ENCODE measurements around the gene ATG10. TPM values are rescaled to one million over a fixed set of nuclear protein-coding genes. Genes with fewer than 3 reads are reported as not detected.

Gene ATG10
- total and polyA plus RNA-seq, 2 of the 8 experiments (the other 6 are each of a cell fraction or from before 2014, with no cell fraction given) = 3.7 to 8.8 TPM

DNA sequence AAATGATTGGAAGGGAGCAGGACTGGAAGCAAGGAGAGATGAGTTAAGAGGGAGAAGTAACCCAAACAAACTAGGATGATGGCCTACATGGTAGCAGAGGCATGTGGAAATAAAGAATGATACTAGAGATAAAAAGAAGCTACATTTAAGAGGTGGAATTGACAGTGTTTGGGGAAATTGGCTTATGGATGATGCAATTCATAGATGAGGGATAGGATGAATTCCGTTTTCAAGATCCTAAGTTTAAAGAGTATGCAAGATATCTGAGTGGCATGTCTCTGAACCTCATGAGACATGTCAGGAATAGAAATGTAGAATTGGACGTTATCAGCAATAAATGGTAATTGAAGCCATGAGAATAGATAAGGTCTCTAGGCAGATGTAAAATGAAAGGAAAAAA is 232.7 kb downstream of the ATG10 start (continued):
- TF ChIP-seq, protein P1, sequence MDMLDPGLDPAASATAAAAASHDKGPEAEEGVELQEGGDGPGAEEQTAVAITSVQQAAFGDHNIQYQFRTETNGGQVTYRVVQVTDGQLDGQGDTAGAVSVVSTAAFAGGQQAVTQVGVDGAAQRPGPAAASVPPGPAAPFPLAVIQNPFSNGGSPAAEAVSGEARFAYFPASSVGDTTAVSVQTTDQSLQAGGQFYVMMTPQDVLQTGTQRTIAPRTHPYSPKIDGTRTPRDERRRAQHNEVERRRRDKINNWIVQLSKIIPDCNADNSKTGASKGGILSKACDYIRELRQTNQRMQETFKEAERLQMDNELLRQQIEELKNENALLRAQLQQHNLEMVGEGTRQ (IDR thresholded peaks at IDR 0.05; ENCODE audit: low read length) = no peak
- TF ChIP-seq SRF (IDR thresholded peaks at IDR 0.05; ENCODE audit: low read depth, low read length) (no peak), MAFK (IDR thresholded peaks at IDR 0.05; ENCODE audit: low read depth, low read length) (no peak), SUZ12 (IDR thresholded peaks at IDR 0.05; ENCODE audit: low read length) (no peak)

Data from H1 (cell line).